WERI-Rb-1 (cell line): ENCODE measurements around the gene SYNC.

Source experiments
- DNase-seq: peaks from one replicate; pipeline ENCODE4 v3.0.0-alpha.2; 2020
- H3K27ac ChIP-seq: fragments of 250-450 bp; sonication (Bioruptor Pico); 2 replicates; pipeline ENCODE4 v1.5.1; 2020; ENCODE audit warnings: mild to moderate bottlenecking, moderate library complexity
- H3K27me3 ChIP-seq: fragments of 250-450 bp; sonication (Bioruptor Pico); 2 replicates; pipeline ENCODE4 v1.5.1; 2021; ENCODE audit warnings: mild to moderate bottlenecking, low read depth, moderate library complexity; ENCODE audit not compliant: insufficient read depth, severe bottlenecking
- H3K36me3 ChIP-seq: fragments of 250-450 bp; sonication (Bioruptor Pico); 2 replicates; pipeline ENCODE4 v1.5.1; 2020; ENCODE audit warnings: mild to moderate bottlenecking, moderate library complexity
- H3K4me3 ChIP-seq: 2 replicates; pipeline ENCODE4 v1.5.1; 2011; ENCODE audit warnings: low read depth, mild to moderate bottlenecking, control low read depth, low read length
- H3K9me3 ChIP-seq: fragments of 250-450 bp; sonication (Bioruptor Pico); 2 replicates; pipeline ENCODE4 v1.5.1; 2021; ENCODE audit warnings: mild to moderate bottlenecking, moderate library complexity; ENCODE audit not compliant: severe bottlenecking
- CTCF ChIP-seq: IDR thresholded peaks from 2 replicates; pipeline ENCODE4 v1.5.1; 2011; ENCODE audit warnings: low read depth, mild to moderate bottlenecking, control low read depth, inconsistent platforms, low read length

The SYNC gene

GRCh38 chr1:32665915-32666314, 36.7 kb downstream of the SYNC start:
- DNase-seq: no peak
- no peak for TF ChIP-seq CTCF
- peaks cover 95% of the 10 kb centered on the region for H3K36me3 ChIP-seq
- H3K9me3 ChIP-seq: no peaks in the 10 kb centered on the region
- no peaks in the 10 kb centered on the region for H3K27me3 ChIP-seq
- H3K4me3 ChIP-seq: no peak overlapping the region
- H3K27ac ChIP-seq: no peak overlapping the region

- DNase-seq: no peak
- no peak overlapping the region for H3K4me3 ChIP-seq
- H3K36me3 ChIP-seq: peaks cover 95% of the 10 kb centered on the region
- H3K27me3 ChIP-seq: no peaks in the 10 kb centered on the region
- H3K27ac ChIP-seq: no peak overlapping the region
- H3K9me3 ChIP-seq: no peaks in the 10 kb centered on the region
- TF ChIP-seq CTCF: no peak
Measured at GRCh38 chr1:32659581-32659980, 43.0 kb downstream of the SYNC start.

GRCh38 chr1:32652244-32652962, 50.2 kb downstream of the SYNC start:
- DNase-seq: no peak
- no peak for TF ChIP-seq CTCF
- peak overlapping the region; percentile 99 for H3K27ac ChIP-seq
- H3K9me3 ChIP-seq: no peaks in the 10 kb centered on the region
- peak overlapping the region; percentile 96 for H3K4me3 ChIP-seq
- H3K27me3 ChIP-seq: no peaks in the 10 kb centered on the region
- peaks cover 62% of the 10 kb centered on the region for H3K36me3 ChIP-seq

GRCh38 chr1:32651461-32652073, 51.0 kb downstream of the SYNC start:
- Histone ChIP-seq H3K4me3 (peak overlapping the region; percentile 96), H3K9me3 (no peaks in the 10 kb centered on the region), H3K27me3 (no peaks in the 10 kb centered on the region), H3K36me3 (peaks cover 53% of the 10 kb centered on the region), H3K27ac (peak overlapping the region; percentile 99)
- DNase-seq: no peak
- no peak for TF ChIP-seq CTCF

- no peaks in the 10 kb centered on the region for H3K9me3 ChIP-seq
- peak; percentile 97 for DNase-seq
- H3K27ac ChIP-seq: peak within 1 kb of the TSS; percentile 99
- H3K36me3 ChIP-seq: peaks cover 47% of the 10 kb centered on the region
- H3K27me3 ChIP-seq: no peaks in the 10 kb centered on the region
- no peak for TF ChIP-seq CTCF
- H3K4me3 ChIP-seq: peak within 1 kb of the TSS; percentile 96
Measured at GRCh38 chr1:32650752-32651460, 51.7 kb downstream of the SYNC start, which contains the start of gene RBBP4. Gene RBBP4 (plus strand): TSS chr1:32651208. CDS start chr1:32651307, 99 bp downstream.
